NT2/D1 (cell line): ENCODE results near the gene PRKN.

Experiments
- SUZ12 ChIP-seq: IDR thresholded peaks from 2 replicates; pipeline ENCODE4 v1.6.1; 2011; ENCODE audit not compliant: insufficient read length, insufficient read depth; ENCODE audit errors: extremely low read depth
- YY1 ChIP-seq: IDR thresholded peaks from 2 replicates; pipeline ENCODE4 v1.6.1; 2011; ENCODE audit not compliant: insufficient read length, insufficient read depth
- ZNF274 ChIP-seq: IDR thresholded peaks from 2 replicates; pipeline ENCODE4 v1.6.1; 2011; ENCODE audit warnings: mild to moderate bottlenecking, low read depth, low read length

DNA sequence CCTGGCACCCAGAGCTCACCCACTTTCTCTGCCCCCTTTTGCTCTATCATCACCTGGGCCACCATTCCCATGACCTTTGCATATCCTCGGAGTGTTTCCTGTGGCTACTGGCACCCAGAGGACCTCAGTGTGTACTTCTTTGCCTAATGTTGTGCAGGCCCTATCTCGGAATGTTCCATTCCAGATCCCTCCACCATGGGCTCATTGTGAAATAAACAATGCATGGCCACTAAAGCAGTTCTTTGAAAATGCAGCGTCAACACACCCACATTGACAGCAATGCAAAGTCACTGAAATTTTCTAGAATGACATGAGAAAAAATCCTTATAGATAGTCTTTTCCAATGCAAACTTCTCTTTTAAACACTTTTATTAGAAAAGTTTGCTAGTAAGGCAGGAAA, 1380.8 kb downstream of the PRKN start:
- TF ChIP-seq ZNF274: no peak
- TF ChIP-seq YY1: no peak
- TF ChIP-seq SUZ12: no peak
